IMR-90 (cell line): ENCODE results near the gene KRTAP4-12. TPM values are rescaled to one million over a fixed set of nuclear protein-coding genes. Genes with fewer than 3 reads are reported as not detected.

Source experiments
- ATAC-seq: fragments of 200-7000 bp; cut with Tn5 transposase; 2 replicates; pipeline ENCODE4 v1.9.1; 2020; ENCODE audit warnings: low read depth, mild to moderate bottlenecking, moderate library complexity
- BruUV-seq: library from RNA; stranded (reverse); fragments of 400-500 nt; replicated peaks from 2 replicates; lab custom pipeline; 2021; lab: Mats Ljungman, UMichigan
- CTCF ChIA-PET: fragments of 300-600 bp; formaldehyde crosslinking; extraction: SDS; loops from one replicate; lab custom pipeline; 2021; ENCODE audit warnings: antibody characterized with exemption; lab: Yijun Ruan, JAX
- POLR2A ChIA-PET: fragments of 300-600 bp; sonication (Branson Sonifier 250); formaldehyde crosslinking; loops from one replicate; lab custom pipeline; 2022; ENCODE audit warnings: antibody characterized with exemption; ENCODE audit not compliant: unreplicated experiment; lab: Charles Lee
- DNase-seq: peaks from one replicate; pipeline ENCODE4 v3.0.0; 2013
- H2AFZ ChIP-seq: replicated peaks from 2 replicates; pipeline ENCODE3; 2013; ENCODE audit warnings: low read length, mild to moderate bottlenecking; ENCODE audit not compliant: poor library complexity
- H2AK5ac ChIP-seq: 2 replicates; pipeline ENCODE4 v1.6.1; 2013; ENCODE audit warnings: low read depth, low read length, inconsistent platforms
- H2AK9ac ChIP-seq: replicated peaks from 2 replicates; pipeline ENCODE3; 2013; ENCODE audit warnings: mild to moderate bottlenecking, low read depth, low read length, moderate library complexity; ENCODE audit not compliant: poor library complexity
- H2BK120ac ChIP-seq: 2 replicates; pipeline ENCODE4 v1.6.1; 2013; ENCODE audit warnings: low read depth, low read length, inconsistent platforms
- H2BK15ac ChIP-seq: 3 replicates; pipeline ENCODE4 v1.6.1; 2013; ENCODE audit warnings: low read depth, low read length, inconsistent platforms
- H2BK20ac ChIP-seq: 2 replicates; pipeline ENCODE4 v1.6.1; 2013; ENCODE audit warnings: low read depth, mild to moderate bottlenecking, inconsistent platforms, low read length, moderate library complexity
- H2BK5ac ChIP-seq: 2 replicates; pipeline ENCODE4 v1.6.1; 2013; ENCODE audit warnings: mild to moderate bottlenecking, low read depth, low read length, inconsistent platforms; ENCODE audit not compliant: poor library complexity, severe bottlenecking
- H3K14ac ChIP-seq: replicated peaks from 2 replicates; pipeline ENCODE4 v1.6.1; 2013; ENCODE audit warnings: low read depth, low read length, inconsistent platforms
- H3K18ac ChIP-seq: 2 replicates; pipeline ENCODE4 v1.6.1; 2013; ENCODE audit warnings: low read depth, low read length, control low read depth
- H3K23ac ChIP-seq: 2 replicates; pipeline ENCODE4 v1.6.1; 2013; ENCODE audit warnings: low read depth, low read length, inconsistent platforms
- H3K27ac ChIP-seq: 2 replicates; pipeline ENCODE4 v1.5.1; 2013; ENCODE audit warnings: mild to moderate bottlenecking, control low read depth, low read length; ENCODE audit not compliant: insufficient read depth
- H3K27me3 ChIP-seq: 2 replicates; pipeline ENCODE4 v1.6.1; 2013; ENCODE audit warnings: low read length; ENCODE audit not compliant: control insufficient read depth, insufficient read depth
- H3K36me3 ChIP-seq: 2 replicates; pipeline ENCODE4 v1.6.1; 2013; ENCODE audit warnings: low read length, mixed read lengths; ENCODE audit not compliant: control insufficient read depth, insufficient read depth
- H3K4ac ChIP-seq: 2 replicates; pipeline ENCODE4 v1.6.1; 2013; ENCODE audit warnings: low read depth, low read length, inconsistent platforms
- H3K4me1 ChIP-seq: 2 replicates; pipeline ENCODE4 v1.6.1; 2013; ENCODE audit warnings: low read length, mixed read lengths; ENCODE audit not compliant: control insufficient read depth, insufficient read depth
- H3K4me2 ChIP-seq: 2 replicates; pipeline ENCODE4 v1.6.1; 2013; ENCODE audit warnings: low read depth, mild to moderate bottlenecking, control low read depth, low read length, moderate library complexity
- H3K4me3 ChIP-seq: 2 replicates; pipeline ENCODE4 v1.5.1; 2013; ENCODE audit warnings: low read depth, mild to moderate bottlenecking, control low read depth, low read length, moderate library complexity; ENCODE audit not compliant: insufficient read depth
- H3K56ac ChIP-seq: 2 replicates; pipeline ENCODE4 v1.6.1; 2013; ENCODE audit warnings: low read length, inconsistent platforms; ENCODE audit not compliant: insufficient read depth; ENCODE audit errors: extremely low read depth
- H3K79me1 ChIP-seq, 2 experiments: 2 replicates each; pipeline ENCODE4 v1.6.1; 2013; ENCODE audit warnings: low read length in 2 of 2, inconsistent platforms in 1 of 2, low read depth in 1 of 2
- H3K9ac ChIP-seq: 2 replicates; pipeline ENCODE4 v1.6.1; 2013; ENCODE audit warnings: low read depth, low read length, control low read depth
- H3K9me1 ChIP-seq: 2 replicates; pipeline ENCODE4 v1.6.1; 2013; ENCODE audit warnings: low read length, inconsistent platforms; ENCODE audit not compliant: insufficient read depth
- H3K9me3 ChIP-seq: 2 replicates; pipeline ENCODE4 v1.6.1; 2013; ENCODE audit warnings: low read length; ENCODE audit not compliant: control insufficient read depth, insufficient read depth
- H4K20me1 ChIP-seq: 2 replicates; pipeline ENCODE4 v1.6.1; 2013; ENCODE audit warnings: low read length, inconsistent platforms; ENCODE audit not compliant: insufficient read depth
- H4K5ac ChIP-seq: 2 replicates; pipeline ENCODE4 v1.6.1; 2013; ENCODE audit warnings: mild to moderate bottlenecking, low read depth, low read length, control low read depth
- H4K8ac ChIP-seq, 2 experiments: 2 replicates each; pipeline ENCODE4 v1.6.1; 2013; ENCODE audit warnings: low read depth in 2 of 2, low read length in 2 of 2, control low read depth in 1 of 2, inconsistent platforms in 1 of 2
- H4K91ac ChIP-seq: 2 replicates; pipeline ENCODE4 v1.6.1; 2013; ENCODE audit warnings: low read depth, low read length, inconsistent platforms; ENCODE audit not compliant: insufficient read depth
- BHLHE40 ChIP-seq: fragments of 150-350 bp; IDR thresholded peaks from 2 replicates; pipeline ENCODE4 v1.6.1; 2016; ENCODE audit warnings: mild to moderate bottlenecking, low read depth, low read length
- CEBPB ChIP-seq: IDR thresholded peaks from 2 replicates; pipeline ENCODE4 v1.6.1; 2012; ENCODE audit warnings: low read depth, low read length, improper control_type of control experiment
- CHD1 ChIP-seq: IDR thresholded peaks from 2 replicates; pipeline ENCODE4 v1.6.1; 2012; ENCODE audit warnings: low read depth, low read length, improper control_type of control experiment
- FOS ChIP-seq: fragments of 150-350 bp; IDR thresholded peaks from 2 replicates; pipeline ENCODE4 v1.6.1; 2016; ENCODE audit warnings: low read depth, low read length
- MAFK ChIP-seq: IDR thresholded peaks from 2 replicates; pipeline ENCODE4 v1.6.1; 2012; ENCODE audit warnings: low read depth, low read length, improper control_type of control experiment
- MAZ ChIP-seq: IDR thresholded peaks from 2 replicates; pipeline ENCODE4 v1.6.1; 2012; ENCODE audit warnings: low read depth, mild to moderate bottlenecking, low read length, improper control_type of control experiment, moderate library complexity, borderline replicate concordance
- MXI1 ChIP-seq: IDR thresholded peaks from 2 replicates; pipeline ENCODE4 v1.6.1; 2012; ENCODE audit warnings: low read depth, mild to moderate bottlenecking, low read length, moderate library complexity, borderline replicate concordance
- NFE2L2 ChIP-seq: fragments of 150-350 bp; IDR thresholded peaks from 2 replicates; pipeline ENCODE4 v1.6.1; 2016; ENCODE audit warnings: low read depth, mild to moderate bottlenecking, low read length
- POLR2A ChIP-seq: IDR thresholded peaks from 2 replicates; pipeline ENCODE4 v1.6.1; 2012; ENCODE audit warnings: mild to moderate bottlenecking, low read depth, low read length
- RAD21 ChIP-seq: IDR thresholded peaks from 2 replicates; pipeline ENCODE4 v1.6.1; 2012; ENCODE audit warnings: low read length, improper control_type of control experiment
- RFX5 ChIP-seq: IDR thresholded peaks from 2 replicates; pipeline ENCODE4 v1.8.0; 2012; ENCODE audit warnings: low read depth, mild to moderate bottlenecking, low read length, moderate library complexity
- SMC3 ChIP-seq: fragments of 150-350 bp; IDR thresholded peaks from 2 replicates; pipeline ENCODE4 v1.6.1; 2016; ENCODE audit warnings: low read depth, mild to moderate bottlenecking, antibody characterized with exemption, low read length, moderate library complexity
- USF2 ChIP-seq: fragments of 150-350 bp; IDR thresholded peaks from 2 replicates; pipeline ENCODE4 v1.6.1; 2017; ENCODE audit warnings: mild to moderate bottlenecking, antibody characterized with exemption, low read length, low read depth
- WGBS, 2 experiments: methylation state at CpG; one replicate each; pipeline versions ENCODE4 v1.1.5 to v1.1.7; 2013; ENCODE audit warnings: missing lambda C conversion rate in 2 of 2; ENCODE audit not compliant: insufficient read length in 1 of 2; ENCODE audit errors: extremely low coverage in 2 of 2; 5-methylcytosine and 5-hydroxymethylcytosine counted together
- dilution Hi-C: fragments of 300-500 bp; cut with HindIII; formaldehyde crosslinking; loops from one replicate; pipeline ENCODE4 v1.14.3; 2018; ENCODE audit warnings: low sequenced_read_pairs; ENCODE audit not compliant: unreplicated experiment
- in situ Hi-C: fragments of 300-500 bp; cut with MboI; formaldehyde crosslinking; loops from 3 replicates; pipeline ENCODE4 v1.14.3; 2019; ENCODE audit warnings: low sequenced_read_pairs, inconsistent platforms, mixed read lengths
- intact Hi-C: fragments of 100-400 bp; cut with micrococcal nuclease; formaldehyde crosslinking; loops from 2 replicates; pipeline ENCODE4 v1.10.0; 2022
- polyA plus RNA-seq, 3 experiments: library from polyadenylated mRNA; depleted of rRNA; stranded (reverse); fragments of >200 nt; gene quantifications; 2 replicates each; pipeline ENCODE4 v1.2.3, GENCODE V29; 2012; ENCODE audit warnings: low replicate concordance in 1 of 3
- total RNA-seq: library from RNA; depleted of rRNA; stranded (reverse); fragments of >200 nt; gene quantifications from 2 replicates; pipeline ENCODE4 v1.2.3, GENCODE V29; 2012
- TF ChIP-seq, protein P1 (sequence below): conservative IDR thresholded peaks from 2 replicates; pipeline ENCODE4 v1.5.1; 2012; ENCODE audit warnings: mild to moderate bottlenecking, low read depth, low read length, improper control_type of control experiment
- TF ChIP-seq, protein P2 (sequence below): fragments of 150-350 bp; IDR thresholded peaks from 2 replicates; pipeline ENCODE4 v1.6.1; 2016; ENCODE audit warnings: low read depth, mild to moderate bottlenecking, low read length, moderate library complexity, borderline replicate concordance

Gene KRTAP4-12
- total and polyA plus RNA-seq, 2 of the 4 experiments (the other 2 are of a cell fraction), result 0.18 to 1.1 TPM

GRCh38 chr17:41101586-41102259 is 22.3 kb downstream of the KRTAP4-12 start, which contains the start of gene KRTAP4-16:
TSS of gene KRTAP4-16 (minus strand) at chr17:41102209. CDS start at chr17:41102209, 0 bp downstream.
- ChIA-PET CTCF (no interaction called here), POLR2A (no interaction called here)
- Histone ChIP-seq H2BK20ac (peak within 1 kb of the TSS; percentile 67), H3K27me3 (no peaks in the 10 kb centered on the region), H3K9ac (no peak within 1 kb of the TSS), H3K27ac (peak within 1 kb of the TSS; percentile 32; the same call in 1 of the 2 replicates), H3K36me3 (no peaks in the 10 kb centered on the region), H4K91ac (peak within 1 kb of the TSS; percentile 94), H3K14ac (peak within 1 kb of the TSS; percentile 96), H3K4ac (peak within 1 kb of the TSS; percentile 95), H3K18ac (peak within 1 kb of the TSS; percentile 2; the same call in 1 of the 2 replicates), H3K9me3 (no peaks in the 10 kb centered on the region), H3K23ac (peak within 1 kb of the TSS; percentile 85), H3K4me1 (peaks cover 4% of the 10 kb centered on the region; the same call in 1 of the 2 replicates), H3K79me1 (no peaks in the 10 kb centered on the region), H4K20me1 (no peaks in the 10 kb centered on the region), H2AK9ac (no peak within 1 kb of the TSS), H2BK5ac (peak within 1 kb of the TSS; percentile 84), H2BK120ac (peak within 1 kb of the TSS; percentile 99), H2AFZ (no peak within 1 kb of the TSS), H4K8ac (peak within 1 kb of the TSS; percentile 43 to 90; a peak in 3 of 4 replicates), H3K9me1 (peaks cover 6% of the 10 kb centered on the region), H3K4me3 (no peak within 1 kb of the TSS), H3K56ac (no peak within 1 kb of the TSS), H3K4me2 (no peak within 1 kb of the TSS), H4K5ac (no peak within 1 kb of the TSS; the same call in 1 of the 2 replicates), H2BK15ac (peak within 1 kb of the TSS; percentile 34; the same call in 2 of the 3 replicates), H2AK5ac (peak within 1 kb of the TSS; percentile 93)
- intact Hi-C loops, result no loop called here
- dilution Hi-C loops, result no loop called here
- ATAC-seq (no peak), DNase-seq (no peak)
- in situ Hi-C loops, result no loop called here
- BruUV-seq, result no TSS peak
- WGBS, 2 experiments, result 62% methylated on average over 6 of the region's 10 CpGs; no CpG with 5 or more reads in 1 of the 2 experiments
- TF ChIP-seq NFE2L2 (no peak), RAD21 (no peak), SMC3 (no peak), MAZ (no peak), RFX5 (no peak), CHD1 (no peak), BHLHE40 (no peak), CEBPB (no peak), FOS (no peak), USF2 (no peak), POLR2A (no peak), MAFK (no peak), MXI1 (no peak)
- TF ChIP-seq, protein P1, sequence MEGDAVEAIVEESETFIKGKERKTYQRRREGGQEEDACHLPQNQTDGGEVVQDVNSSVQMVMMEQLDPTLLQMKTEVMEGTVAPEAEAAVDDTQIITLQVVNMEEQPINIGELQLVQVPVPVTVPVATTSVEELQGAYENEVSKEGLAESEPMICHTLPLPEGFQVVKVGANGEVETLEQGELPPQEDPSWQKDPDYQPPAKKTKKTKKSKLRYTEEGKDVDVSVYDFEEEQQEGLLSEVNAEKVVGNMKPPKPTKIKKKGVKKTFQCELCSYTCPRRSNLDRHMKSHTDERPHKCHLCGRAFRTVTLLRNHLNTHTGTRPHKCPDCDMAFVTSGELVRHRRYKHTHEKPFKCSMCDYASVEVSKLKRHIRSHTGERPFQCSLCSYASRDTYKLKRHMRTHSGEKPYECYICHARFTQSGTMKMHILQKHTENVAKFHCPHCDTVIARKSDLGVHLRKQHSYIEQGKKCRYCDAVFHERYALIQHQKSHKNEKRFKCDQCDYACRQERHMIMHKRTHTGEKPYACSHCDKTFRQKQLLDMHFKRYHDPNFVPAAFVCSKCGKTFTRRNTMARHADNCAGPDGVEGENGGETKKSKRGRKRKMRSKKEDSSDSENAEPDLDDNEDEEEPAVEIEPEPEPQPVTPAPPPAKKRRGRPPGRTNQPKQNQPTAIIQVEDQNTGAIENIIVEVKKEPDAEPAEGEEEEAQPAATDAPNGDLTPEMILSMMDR, result no peak
- TF ChIP-seq, protein P2, sequence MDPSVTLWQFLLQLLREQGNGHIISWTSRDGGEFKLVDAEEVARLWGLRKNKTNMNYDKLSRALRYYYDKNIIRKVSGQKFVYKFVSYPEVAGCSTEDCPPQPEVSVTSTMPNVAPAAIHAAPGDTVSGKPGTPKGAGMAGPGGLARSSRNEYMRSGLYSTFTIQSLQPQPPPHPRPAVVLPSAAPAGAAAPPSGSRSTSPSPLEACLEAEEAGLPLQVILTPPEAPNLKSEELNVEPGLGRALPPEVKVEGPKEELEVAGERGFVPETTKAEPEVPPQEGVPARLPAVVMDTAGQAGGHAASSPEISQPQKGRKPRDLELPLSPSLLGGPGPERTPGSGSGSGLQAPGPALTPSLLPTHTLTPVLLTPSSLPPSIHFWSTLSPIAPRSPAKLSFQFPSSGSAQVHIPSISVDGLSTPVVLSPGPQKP, result no peak
